NOMO-1 treated with dmso at 0.1 percent for 144 hours (cell line): Measurements from ENCODE around the gene FOXF2.

Experiments used
- DNase-seq: peaks from one replicate; lab custom pipeline; 2025; ENCODE audit not compliant: unreplicated experiment; lab: John Stamatoyannopoulos, UW

FOXF2 gene

GRCh38 chr6:1378065-1379016 is 11.0 kb upstream of the FOXF2 start:
- DNase-seq = no peak

GRCh38 chr6:1379017-1379787 is 10.2 kb upstream of the FOXF2 start:
- no peak for DNase-seq

- no peak for DNase-seq
Measured at GRCh38 chr6:1379788-1380147, 9.6 kb upstream of the FOXF2 start.

GRCh38 chr6:1380625-1381427 is 8.6 kb upstream of the FOXF2 start:
- no peak for DNase-seq

- DNase-seq = no peak
Measured at GRCh38 chr6:1381481-1382330, 7.7 kb upstream of the FOXF2 start.

- no peak for DNase-seq
Measured at GRCh38 chr6:1382331-1382882, 7.0 kb upstream of the FOXF2 start.

- no peak for DNase-seq
Measured at GRCh38 chr6:1382883-1383728, 6.3 kb upstream of the FOXF2 start.

GRCh38 chr6:1383729-1384548 is 5.4 kb upstream of the FOXF2 start:
- DNase-seq = no peak

GRCh38 chr6:1384549-1385128 is 4.7 kb upstream of the FOXF2 start:
- DNase-seq = no peak

GRCh38 chr6:1385129-1386037 is 4.0 kb upstream of the FOXF2 start:
- DNase-seq = no peak

- no peak for DNase-seq
Measured at GRCh38 chr6:1386038-1386709, 3.2 kb upstream of the FOXF2 start.

- DNase-seq = no peak
Measured at GRCh38 chr6:1387538-1387875, 1.9 kb upstream of the FOXF2 start.

- DNase-seq = no peak
Measured at GRCh38 chr6:1387876-1388629, 1.3 kb upstream of the FOXF2 start.

GRCh38 chr6:1388630-1389368 is 577 bp upstream of the FOXF2 start:
- no peak for DNase-seq
